ENCODE measurements around the gene CTNNA1.

Gene CTNNA1

DNA sequence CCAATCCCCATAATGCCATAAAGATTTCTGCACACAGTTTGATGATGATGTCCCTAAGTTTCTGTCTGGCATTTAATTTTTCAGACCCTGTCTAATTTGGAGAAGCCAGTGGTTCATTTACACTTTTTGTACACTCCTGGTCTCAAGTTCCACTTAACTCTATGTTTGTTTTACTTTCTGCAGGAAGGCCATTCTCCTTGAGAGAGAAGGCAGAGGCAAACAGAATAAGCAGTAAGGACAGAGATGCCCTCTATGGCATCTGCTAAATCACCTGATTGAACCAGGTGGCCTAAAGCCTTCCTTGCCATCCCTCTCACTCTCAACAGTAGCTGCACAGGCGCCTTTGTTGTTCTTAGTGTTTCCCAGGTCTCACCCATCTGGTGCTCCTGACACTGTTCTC is 208.0 kb downstream of the CTNNA1 start:
- 100% methylated on average over 1 of the region's 1 CpG for WGBS (ENCODE audit: insufficient coverage)
- DNase-seq: no peak
- POLR2A ChIA-PET: no interaction called here
- Histone ChIP-seq H3K9me3 (ENCODE audit: control extremely low read depth in 1 of 5, control insufficient read depth in 4 of 5, insufficient read depth in 2 of 5, low read depth in 1 of 5, low read length in 4 of 5) (no peaks in the 10 kb centered on the region), H3K27me3 (replicated peaks in 2 of 5; ENCODE audit: control insufficient read depth in 4 of 5, insufficient read depth in 5 of 5, low read length in 4 of 5) (no peaks in the 10 kb centered on the region), H3K36me3 (ENCODE audit: control insufficient read depth in 4 of 4, insufficient read depth in 4 of 4, low read length in 3 of 4) (peaks cover 0 to 3% (median under 1%) of the 10 kb centered on the region in 4 experiments), H3K4me1 (ENCODE audit: control extremely low read depth in 1 of 4, control insufficient read depth in 4 of 4, insufficient read depth in 4 of 4, low read length in 3 of 4) (peaks cover 0 to 31% (median 12%) of the 10 kb centered on the region in 4 experiments), H3K4me3 (ENCODE audit: control insufficient read depth in 1 of 7, extremely low read depth in 1 of 7, insufficient read depth in 4 of 7, low read depth in 2 of 7, low read length in 6 of 7) (no peak overlapping the region), H3K27ac (ENCODE audit: insufficient read depth in 1 of 2, low read depth in 1 of 2, low read length in 2 of 2, poor library complexity in 1 of 2, severe bottlenecking in 2 of 2) (no peak overlapping the region)
- CTCF ChIA-PET: interaction anchor here (1.0 to 1.2 kb wide), 2 partner anchors 11 to 15 kb away, joined by 3 read pairs; no protein-coding TSS in a partner anchor

DNA sequence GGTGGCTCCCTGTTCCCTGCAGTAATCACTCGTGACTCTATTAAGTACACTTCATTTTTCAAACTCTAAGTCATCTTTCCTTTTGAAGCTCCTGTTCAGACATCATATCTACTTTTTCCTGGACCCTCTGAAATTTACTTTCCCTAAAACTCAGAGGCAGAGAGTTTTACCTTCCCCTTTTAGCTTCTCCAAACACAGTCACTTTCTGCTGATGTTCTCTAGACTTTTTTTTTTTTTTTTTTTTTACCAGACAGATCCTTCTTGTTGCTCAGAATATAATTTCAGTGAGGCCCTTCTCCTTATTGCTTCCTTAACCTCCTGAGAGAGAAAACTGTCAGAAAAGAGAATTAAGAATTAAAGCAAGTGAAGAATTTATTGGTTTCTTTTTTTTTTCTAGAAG is 208.5 kb downstream of the CTNNA1 start:
- ChIA-PET POLR2A (no interaction called here), CTCF (interaction anchor here (1.0 to 1.9 kb wide), 3 partner anchors 11 to 22 kb away, joined by 3 to 4 read pairs (median 3); no protein-coding TSS in a partner anchor)
- H3K27me3 ChIP-seq (replicated peaks in 2 of 5; ENCODE audit: control insufficient read depth in 4 of 5, insufficient read depth in 5 of 5, low read length in 4 of 5): no peaks in the 10 kb centered on the region
- H3K4me3 ChIP-seq (ENCODE audit: control insufficient read depth in 1 of 7, extremely low read depth in 1 of 7, insufficient read depth in 4 of 7, low read depth in 2 of 7, low read length in 6 of 7): no peak overlapping the region
- H3K9me3 ChIP-seq (ENCODE audit: control extremely low read depth in 1 of 5, control insufficient read depth in 4 of 5, insufficient read depth in 2 of 5, low read depth in 1 of 5, low read length in 4 of 5): no peaks in the 10 kb centered on the region
- DNase-seq: no peak
- 89% methylated on average over 1 of the region's 1 CpG for WGBS (ENCODE audit: insufficient coverage)
- no peak overlapping the region for H3K27ac ChIP-seq (ENCODE audit: insufficient read depth in 1 of 2, low read depth in 1 of 2, low read length in 2 of 2, poor library complexity in 1 of 2, severe bottlenecking in 2 of 2)
- peaks cover 0 to 2% (median 0%) of the 10 kb centered on the region in 4 experiments for H3K36me3 ChIP-seq (ENCODE audit: control insufficient read depth in 4 of 4, insufficient read depth in 4 of 4, low read length in 3 of 4)
- peaks cover 0 to 36% (median 14%) of the 10 kb centered on the region in 4 experiments for H3K4me1 ChIP-seq (ENCODE audit: control extremely low read depth in 1 of 4, control insufficient read depth in 4 of 4, insufficient read depth in 4 of 4, low read length in 3 of 4)

DNA sequence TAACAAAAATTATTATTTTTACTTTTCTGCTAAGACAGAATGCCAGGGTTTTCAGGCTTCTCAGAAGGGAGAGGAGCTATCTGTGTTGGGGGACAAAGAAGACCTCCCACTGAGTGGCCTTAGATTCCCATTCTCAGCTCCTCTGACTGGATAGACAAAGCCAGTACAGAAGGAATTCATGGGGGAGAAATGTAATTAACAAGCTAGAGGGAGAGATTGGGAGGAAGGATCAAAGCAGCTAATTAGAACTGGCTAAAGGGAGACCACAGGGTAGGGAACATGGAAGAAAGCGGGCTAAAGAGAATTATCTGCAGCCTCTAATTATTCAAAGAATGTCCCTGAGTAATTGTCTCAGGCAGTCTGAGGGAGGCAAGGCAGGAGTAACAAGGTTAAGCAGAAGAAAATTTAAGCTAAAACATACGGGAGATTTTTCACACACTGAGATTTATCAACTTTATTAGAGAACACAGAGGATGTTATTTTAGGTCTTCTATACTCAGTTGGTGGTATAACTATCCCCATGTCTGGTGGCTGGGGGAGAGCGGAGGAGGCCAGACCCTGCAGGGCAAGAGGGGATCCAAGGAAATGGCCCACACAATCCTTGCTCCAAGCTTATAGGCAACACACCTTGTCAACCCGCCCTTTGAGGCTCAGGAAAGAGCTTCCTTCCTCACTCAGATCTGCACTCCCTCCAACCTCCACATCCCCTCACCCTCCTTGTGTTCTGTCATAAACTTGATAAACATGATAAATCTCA is 209.6 kb downstream of the CTNNA1 start:
- POLR2A ChIA-PET: no interaction called here
- H3K27ac ChIP-seq (ENCODE audit: insufficient read depth in 1 of 2, low read depth in 1 of 2, low read length in 2 of 2, poor library complexity in 1 of 2, severe bottlenecking in 2 of 2): no peak overlapping the region
- H3K9me3 ChIP-seq (ENCODE audit: control extremely low read depth in 1 of 5, control insufficient read depth in 4 of 5, insufficient read depth in 2 of 5, low read depth in 1 of 5, low read length in 4 of 5): no peaks in the 10 kb centered on the region
- H3K4me3 ChIP-seq (ENCODE audit: control insufficient read depth in 1 of 7, extremely low read depth in 1 of 7, insufficient read depth in 4 of 7, low read depth in 2 of 7, low read length in 6 of 7): no peak overlapping the region
- no peak for DNase-seq
- CTCF ChIA-PET: interaction anchor here (1.2 to 3.6 kb wide), 5 partner anchors 9 to 21 kb away, joined by 3 to 21 read pairs (median 4); no protein-coding TSS in a partner anchor
- no peaks in the 10 kb centered on the region for H3K36me3 ChIP-seq (ENCODE audit: control insufficient read depth in 4 of 4, insufficient read depth in 4 of 4, low read length in 3 of 4)
- H3K4me1 ChIP-seq (ENCODE audit: control extremely low read depth in 1 of 4, control insufficient read depth in 4 of 4, insufficient read depth in 4 of 4, low read length in 3 of 4): peaks cover 0 to 37% (median 14%) of the 10 kb centered on the region in 4 experiments
- WGBS (ENCODE audit: insufficient coverage): 100% methylated on average over 1 of the region's 4 CpGs
- no peaks in the 10 kb centered on the region for H3K27me3 ChIP-seq (replicated peaks in 2 of 5; ENCODE audit: control insufficient read depth in 4 of 5, insufficient read depth in 5 of 5, low read length in 4 of 5)

GRCh38 chr5:138963763-138964371 is 210.6 kb downstream of the CTNNA1 start:
- CTCF ChIA-PET: interaction anchor here (1.1 to 3.6 kb wide), 4 partner anchors 10 to 14 kb away, joined by 3 to 21 read pairs (median 5); no protein-coding TSS in a partner anchor
- POLR2A ChIA-PET: interaction anchor here (1.2 kb wide), 1 partner anchor 11 kb away, joined by 3 read pairs; no protein-coding TSS in a partner anchor
- H3K4me3 ChIP-seq (ENCODE audit: control insufficient read depth in 1 of 7, extremely low read depth in 1 of 7, insufficient read depth in 4 of 7, low read depth in 2 of 7, low read length in 6 of 7): no peak overlapping the region
- peaks cover 0 to 37% (median 14%) of the 10 kb centered on the region in 4 experiments for H3K4me1 ChIP-seq (ENCODE audit: control extremely low read depth in 1 of 4, control insufficient read depth in 4 of 4, insufficient read depth in 4 of 4, low read length in 3 of 4)
- no peaks in the 10 kb centered on the region for H3K27me3 ChIP-seq (replicated peaks in 2 of 5; ENCODE audit: control insufficient read depth in 4 of 5, insufficient read depth in 5 of 5, low read length in 4 of 5)
- WGBS (ENCODE audit: insufficient coverage): 88% methylated on average over 12 of the region's 13 CpGs
- H3K9me3 ChIP-seq (ENCODE audit: control extremely low read depth in 1 of 5, control insufficient read depth in 4 of 5, insufficient read depth in 2 of 5, low read depth in 1 of 5, low read length in 4 of 5): no peaks in the 10 kb centered on the region
- DNase-seq: no peak
- H3K36me3 ChIP-seq (ENCODE audit: control insufficient read depth in 4 of 4, insufficient read depth in 4 of 4, low read length in 3 of 4): no peaks in the 10 kb centered on the region
- no peak overlapping the region for H3K27ac ChIP-seq (ENCODE audit: insufficient read depth in 1 of 2, low read depth in 1 of 2, low read length in 2 of 2, poor library complexity in 1 of 2, severe bottlenecking in 2 of 2)

GRCh38 chr5:138964647-138965201 is 211.5 kb downstream of the CTNNA1 start:
- CTCF ChIA-PET: interaction anchor here (0.5 to 3.6 kb wide), 5 partner anchors 10 to 15 kb away, joined by 3 to 21 read pairs (median 3); no protein-coding TSS in a partner anchor
- Histone ChIP-seq H3K27ac (ENCODE audit: insufficient read depth in 1 of 2, low read depth in 1 of 2, low read length in 2 of 2, poor library complexity in 1 of 2, severe bottlenecking in 2 of 2) (no peak overlapping the region), H3K4me1 (ENCODE audit: control extremely low read depth in 1 of 4, control insufficient read depth in 4 of 4, insufficient read depth in 4 of 4, low read length in 3 of 4) (peaks cover 0 to 40% (median 15%) of the 10 kb centered on the region in 4 experiments), H3K27me3 (replicated peaks in 2 of 5; ENCODE audit: control insufficient read depth in 4 of 5, insufficient read depth in 5 of 5, low read length in 4 of 5) (no peaks in the 10 kb centered on the region), H3K4me3 (ENCODE audit: control insufficient read depth in 1 of 7, extremely low read depth in 1 of 7, insufficient read depth in 4 of 7, low read depth in 2 of 7, low read length in 6 of 7) (no peak overlapping the region), H3K36me3 (ENCODE audit: control insufficient read depth in 4 of 4, insufficient read depth in 4 of 4, low read length in 3 of 4) (no peaks in the 10 kb centered on the region), H3K9me3 (ENCODE audit: control extremely low read depth in 1 of 5, control insufficient read depth in 4 of 5, insufficient read depth in 2 of 5, low read depth in 1 of 5, low read length in 4 of 5) (no peaks in the 10 kb centered on the region)
- DNase-seq: no peak
- POLR2A ChIA-PET: interaction anchor here (1.2 kb wide), 1 partner anchor 12 kb away, joined by 3 read pairs; no protein-coding TSS in a partner anchor
- WGBS (ENCODE audit: insufficient coverage): 55% methylated on average over 6 of the region's 7 CpGs

DNA sequence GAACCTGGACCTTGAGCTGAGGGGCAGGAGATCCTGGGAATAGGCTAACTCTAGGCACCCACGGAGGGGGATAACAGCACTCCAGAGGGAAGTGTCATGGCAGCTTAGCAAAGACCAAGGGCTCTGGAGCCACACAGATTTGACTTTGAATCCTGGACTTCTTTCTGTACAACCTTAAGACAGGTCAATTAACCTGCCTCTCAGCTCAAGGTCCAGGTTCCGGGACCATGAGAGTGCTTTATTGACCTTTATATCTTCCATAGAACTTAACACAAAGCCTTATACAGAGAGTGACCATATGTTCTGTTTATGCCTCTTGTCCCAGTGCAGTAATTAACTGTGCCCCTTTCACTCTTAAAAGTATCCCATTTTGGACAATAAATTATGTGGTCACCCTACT is 212.4 kb downstream of the CTNNA1 start:
- DNase-seq: no peak
- Histone ChIP-seq H3K4me3 (ENCODE audit: control insufficient read depth in 1 of 7, extremely low read depth in 1 of 7, insufficient read depth in 4 of 7, low read depth in 2 of 7, low read length in 6 of 7) (no peak overlapping the region), H3K9me3 (ENCODE audit: control extremely low read depth in 1 of 5, control insufficient read depth in 4 of 5, insufficient read depth in 2 of 5, low read depth in 1 of 5, low read length in 4 of 5) (no peaks in the 10 kb centered on the region), H3K4me1 (ENCODE audit: control extremely low read depth in 1 of 4, control insufficient read depth in 4 of 4, insufficient read depth in 4 of 4, low read length in 3 of 4) (peaks cover 0 to 49% (median 18%) of the 10 kb centered on the region in 4 experiments), H3K27me3 (replicated peaks in 2 of 5; ENCODE audit: control insufficient read depth in 4 of 5, insufficient read depth in 5 of 5, low read length in 4 of 5) (no peaks in the 10 kb centered on the region), H3K27ac (ENCODE audit: insufficient read depth in 1 of 2, low read depth in 1 of 2, low read length in 2 of 2, poor library complexity in 1 of 2, severe bottlenecking in 2 of 2) (no peak overlapping the region), H3K36me3 (ENCODE audit: control insufficient read depth in 4 of 4, insufficient read depth in 4 of 4, low read length in 3 of 4) (no peaks in the 10 kb centered on the region)
- 100% methylated on average over 2 of the region's 2 CpGs for WGBS (ENCODE audit: insufficient coverage)
- CTCF ChIA-PET: interaction anchor here (1.0 to 3.6 kb wide), 3 partner anchors 8 to 11 kb away, joined by 3 to 21 read pairs (median 3); no protein-coding TSS in a partner anchor
- POLR2A ChIA-PET: no interaction called here
